Measurements from ENCODE around the gene TERC.
"Not testable (repeated sequence)": the region's sequence is repeated elsewhere in the genome, so short reads cannot be mapped to it uniquely, and the experiment has no call there.

The TERC gene

GRCh38 chr3:169771497-169772304 is 6.8 kb upstream of the TERC start:
- DNase-seq (ENCODE audit: low spot score): peak; percentile 75

- DNase-seq (ENCODE audit: low spot score): peak; percentile 47
Observed at GRCh38 chr3:169769287-169770181, 4.7 kb upstream of the TERC start, which contains the start of gene ACTRT3. ACTRT3 (minus strand) TSS chr3:169769561; CDS start chr3:169769520, 41 bp downstream.

- peak; percentile 54 for DNase-seq (ENCODE audit: low spot score)
Observed at GRCh38 chr3:169764312-169764881, 463 bp downstream of the TERC start.

- peak; percentile 65 for DNase-seq (ENCODE audit: low spot score)
Observed at GRCh38 chr3:169760479-169760878, 4.4 kb downstream of the TERC start.

GRCh38 chr3:169759256-169759655 is 5.6 kb downstream of the TERC start:
- DNase-seq (ENCODE audit: low spot score): no peak

GRCh38 chr3:169758359-169758994 is 6.4 kb downstream of the TERC start:
- peak; percentile 21 for DNase-seq (ENCODE audit: low spot score)

- DNase-seq (ENCODE audit: low spot score): no peak
Observed at GRCh38 chr3:169755488-169755887, 9.4 kb downstream of the TERC start.

- DNase-seq (ENCODE audit: low spot score): no peak
Observed at GRCh38 chr3:169754711-169755110, 10.1 kb downstream of the TERC start.

- no peak for DNase-seq (ENCODE audit: low spot score)
Observed at GRCh38 chr3:169751875-169752274, 13.0 kb downstream of the TERC start.

GRCh38 chr3:169750665-169751064 is 14.2 kb downstream of the TERC start:
- DNase-seq (ENCODE audit: low spot score): no peak

GRCh38 chr3:169748670-169749069 is 16.2 kb downstream of the TERC start:
- peak; percentile 49 for DNase-seq (ENCODE audit: low spot score)

GRCh38 chr3:169746924-169747323 is 17.9 kb downstream of the TERC start:
- DNase-seq (ENCODE audit: low spot score): no peak

- DNase-seq (ENCODE audit: low spot score): no peak
Observed at GRCh38 chr3:169744366-169745054, 20.4 kb downstream of the TERC start.

- DNase-seq (ENCODE audit: low spot score): no peak
Observed at GRCh38 chr3:169739067-169739466, 25.8 kb downstream of the TERC start.

GRCh38 chr3:169731857-169732256 is 33.0 kb downstream of the TERC start:
- DNase-seq (ENCODE audit: low spot score): not testable (repeated sequence)

- DNase-seq (ENCODE audit: low spot score): no peak
Observed at GRCh38 chr3:169722724-169723123, 42.1 kb downstream of the TERC start.

- DNase-seq (ENCODE audit: low spot score): not testable (repeated sequence)
Observed at GRCh38 chr3:169718415-169718814, 46.4 kb downstream of the TERC start.

Data from LoVo (cell line).